ENCODE measurements around the gene MRPL22.
A peak's percentile ranks its signal among the peaks of the same experiment; 100 is the strongest.
"Not testable (repeated sequence)": the region's sequence is repeated elsewhere in the genome, so short reads cannot be mapped to it uniquely, and the experiment has no call there.

The MRPL22 gene

GRCh38 chr5:154989626-154990025 lies 48.8 kb downstream of the MRPL22 start:
- Histone ChIP-seq H3K36me3 (ENCODE audit: control insufficient read depth in 4 of 4, insufficient read depth in 4 of 4, low read length in 3 of 4) (no peaks in the 10 kb centered on the region), H3K27me3 (replicated peaks in 2 of 5; ENCODE audit: control insufficient read depth in 4 of 5, insufficient read depth in 5 of 5, low read length in 4 of 5) (no peaks in the 10 kb centered on the region), H3K4me1 (ENCODE audit: control extremely low read depth in 1 of 4, control insufficient read depth in 4 of 4, insufficient read depth in 4 of 4, low read length in 3 of 4) (peaks cover 0 to 13% (median 0%) of the 10 kb centered on the region in 4 experiments), H3K27ac (ENCODE audit: insufficient read depth in 1 of 2, low read depth in 1 of 2, low read length in 2 of 2, poor library complexity in 1 of 2, severe bottlenecking in 2 of 2) (no peak overlapping the region), H3K9me3 (ENCODE audit: control extremely low read depth in 1 of 5, control insufficient read depth in 4 of 5, insufficient read depth in 2 of 5, low read depth in 1 of 5, low read length in 4 of 5) (no peaks in the 10 kb centered on the region), H3K4me3 (ENCODE audit: control insufficient read depth in 1 of 7, extremely low read depth in 1 of 7, insufficient read depth in 4 of 7, low read depth in 2 of 7, low read length in 6 of 7) (no peak overlapping the region)
- CTCF ChIA-PET: interaction anchor here (1.8 kb wide), 1 partner anchor 13 kb away, joined by 7 read pairs; no protein-coding TSS in a partner anchor
- POLR2A ChIA-PET: interaction anchor here (0.7 kb wide), 1 partner anchor 29 kb away, joined by 3 read pairs; no protein-coding TSS in a partner anchor
- no peak for DNase-seq
- 100% methylated on average over 1 of the region's 2 CpGs for WGBS (ENCODE audit: insufficient coverage)

GRCh38 chr5:154993461-154993860 lies 52.6 kb downstream of the MRPL22 start:
- no CpG with 5 or more reads among the region's 2 CpGs for WGBS (ENCODE audit: insufficient coverage)
- no peaks in the 10 kb centered on the region for H3K9me3 ChIP-seq (ENCODE audit: control extremely low read depth in 1 of 5, control insufficient read depth in 4 of 5, insufficient read depth in 2 of 5, low read depth in 1 of 5, low read length in 4 of 5)
- peaks cover 0 to 19% (median 0%) of the 10 kb centered on the region in 4 experiments for H3K4me1 ChIP-seq (ENCODE audit: control extremely low read depth in 1 of 4, control insufficient read depth in 4 of 4, insufficient read depth in 4 of 4, low read length in 3 of 4)
- no peak overlapping the region for H3K4me3 ChIP-seq (ENCODE audit: control insufficient read depth in 1 of 7, extremely low read depth in 1 of 7, insufficient read depth in 4 of 7, low read depth in 2 of 7, low read length in 6 of 7)
- ChIA-PET POLR2A (no interaction called here), CTCF (interaction anchor here (0.7 kb wide), 1 partner anchor 21 kb away, joined by 5 read pairs; no protein-coding TSS in a partner anchor)
- H3K27ac ChIP-seq (ENCODE audit: insufficient read depth in 1 of 2, low read depth in 1 of 2, low read length in 2 of 2, poor library complexity in 1 of 2, severe bottlenecking in 2 of 2): no peak overlapping the region
- H3K27me3 ChIP-seq (replicated peaks in 2 of 5; ENCODE audit: control insufficient read depth in 4 of 5, insufficient read depth in 5 of 5, low read length in 4 of 5): no peaks in the 10 kb centered on the region
- peak; percentile 13 to 52 (median 46) for DNase-seq
- no peaks in the 10 kb centered on the region for H3K36me3 ChIP-seq (ENCODE audit: control insufficient read depth in 4 of 4, insufficient read depth in 4 of 4, low read length in 3 of 4)

- CTCF ChIA-PET: interaction anchor here (0.8 to 12.8 kb wide), 7 partner anchors 9 to 50 kb away, joined by 3 to 131 read pairs (median 6); no protein-coding TSS in a partner anchor
- POLR2A ChIA-PET: no interaction called here
- 86% methylated on average over 2 of the region's 4 CpGs for WGBS (ENCODE audit: insufficient coverage)
These were observed 54.8 kb downstream of the MRPL22 start for GRCh38 chr5:154995679-154996078.

GRCh38 chr5:154997746-154998145 lies 56.9 kb downstream of the MRPL22 start:
- H3K9me3 ChIP-seq (ENCODE audit: control extremely low read depth in 1 of 5, control insufficient read depth in 4 of 5, insufficient read depth in 2 of 5, low read depth in 1 of 5, low read length in 4 of 5): no peaks in the 10 kb centered on the region
- ChIA-PET POLR2A (no interaction called here), CTCF (interaction anchor here (1.4 to 12.8 kb wide), 2 partner anchors 14 to 26 kb away, joined by 5 to 131 read pairs; no protein-coding TSS in a partner anchor)
- H3K27me3 ChIP-seq (replicated peaks in 2 of 5; ENCODE audit: control insufficient read depth in 4 of 5, insufficient read depth in 5 of 5, low read length in 4 of 5): no peaks in the 10 kb centered on the region
- H3K27ac ChIP-seq (ENCODE audit: insufficient read depth in 1 of 2, low read depth in 1 of 2, low read length in 2 of 2, poor library complexity in 1 of 2, severe bottlenecking in 2 of 2): peak overlapping the region in 1 of 2 experiments; percentile 59
- peak overlapping the region in 2 of 7 experiments; percentile 28 to 33 for H3K4me3 ChIP-seq (ENCODE audit: control insufficient read depth in 1 of 7, extremely low read depth in 1 of 7, insufficient read depth in 4 of 7, low read depth in 2 of 7, low read length in 6 of 7)
- H3K4me1 ChIP-seq (ENCODE audit: control extremely low read depth in 1 of 4, control insufficient read depth in 4 of 4, insufficient read depth in 4 of 4, low read length in 3 of 4): peaks cover 0 to 16% (median 0%) of the 10 kb centered on the region in 4 experiments
- peak; percentile 50 to 82 (median 66) for DNase-seq
- H3K36me3 ChIP-seq (ENCODE audit: control insufficient read depth in 4 of 4, insufficient read depth in 4 of 4, low read length in 3 of 4): no peaks in the 10 kb centered on the region
- 21% methylated on average over 3 of the region's 5 CpGs for WGBS (ENCODE audit: insufficient coverage)

More at GRCh38 chr5:154995679-154996078, 54.8 kb downstream of the MRPL22 start:
- H3K9me3 ChIP-seq (ENCODE audit: control extremely low read depth in 1 of 5, control insufficient read depth in 4 of 5, insufficient read depth in 2 of 5, low read depth in 1 of 5, low read length in 4 of 5): no peaks in the 10 kb centered on the region
- no peak overlapping the region for H3K4me3 ChIP-seq (ENCODE audit: control insufficient read depth in 1 of 7, extremely low read depth in 1 of 7, insufficient read depth in 4 of 7, low read depth in 2 of 7, low read length in 6 of 7)
- H3K27me3 ChIP-seq (replicated peaks in 2 of 5; ENCODE audit: control insufficient read depth in 4 of 5, insufficient read depth in 5 of 5, low read length in 4 of 5): no peaks in the 10 kb centered on the region
- H3K4me1 ChIP-seq (ENCODE audit: control extremely low read depth in 1 of 4, control insufficient read depth in 4 of 4, insufficient read depth in 4 of 4, low read length in 3 of 4): peaks cover 0 to 16% (median 0%) of the 10 kb centered on the region in 4 experiments
- no peaks in the 10 kb centered on the region for H3K36me3 ChIP-seq (ENCODE audit: control insufficient read depth in 4 of 4, insufficient read depth in 4 of 4, low read length in 3 of 4)
- H3K27ac ChIP-seq (ENCODE audit: insufficient read depth in 1 of 2, low read depth in 1 of 2, low read length in 2 of 2, poor library complexity in 1 of 2, severe bottlenecking in 2 of 2): no peak overlapping the region
- DNase-seq: peak in 2 of 3 donors; percentile 16 to 28

- ChIA-PET CTCF (interaction anchor here (1.2 to 12.8 kb wide), 2 partner anchors 23 to 28 kb away, joined by 5 to 131 read pairs; no protein-coding TSS in a partner anchor), POLR2A (no interaction called here)
- DNase-seq: no peak
- Histone ChIP-seq H3K27ac (ENCODE audit: insufficient read depth in 1 of 2, low read depth in 1 of 2, low read length in 2 of 2, poor library complexity in 1 of 2, severe bottlenecking in 2 of 2) (no peak overlapping the region), H3K27me3 (replicated peaks in 2 of 5; ENCODE audit: control insufficient read depth in 4 of 5, insufficient read depth in 5 of 5, low read length in 4 of 5) (no peaks in the 10 kb centered on the region), H3K36me3 (ENCODE audit: control insufficient read depth in 4 of 4, insufficient read depth in 4 of 4, low read length in 3 of 4) (no peaks in the 10 kb centered on the region), H3K9me3 (ENCODE audit: control extremely low read depth in 1 of 5, control insufficient read depth in 4 of 5, insufficient read depth in 2 of 5, low read depth in 1 of 5, low read length in 4 of 5) (peaks cover 0 to 5% (median 0%) of the 10 kb centered on the region in 5 experiments), H3K4me1 (ENCODE audit: control extremely low read depth in 1 of 4, control insufficient read depth in 4 of 4, insufficient read depth in 4 of 4, low read length in 3 of 4) (peaks cover 0 to 10% (median 0%) of the 10 kb centered on the region in 4 experiments), H3K4me3 (ENCODE audit: control insufficient read depth in 1 of 7, extremely low read depth in 1 of 7, insufficient read depth in 4 of 7, low read depth in 2 of 7, low read length in 6 of 7) (no peak overlapping the region)
- WGBS (ENCODE audit: insufficient coverage): 100% methylated on average over 4 of the region's 5 CpGs
These were observed 59.0 kb downstream of the MRPL22 start for GRCh38 chr5:154999865-155000264.

- Histone ChIP-seq H3K27me3 (replicated peaks in 2 of 5; ENCODE audit: control insufficient read depth in 4 of 5, insufficient read depth in 5 of 5, low read length in 4 of 5) (no peaks in the 10 kb centered on the region), H3K4me1 (ENCODE audit: control extremely low read depth in 1 of 4, control insufficient read depth in 4 of 4, insufficient read depth in 4 of 4, low read length in 3 of 4) (peaks cover 0 to 10% (median 0%) of the 10 kb centered on the region in 4 experiments), H3K36me3 (ENCODE audit: control insufficient read depth in 4 of 4, insufficient read depth in 4 of 4, low read length in 3 of 4) (no peaks in the 10 kb centered on the region), H3K9me3 (ENCODE audit: control extremely low read depth in 1 of 5, control insufficient read depth in 4 of 5, insufficient read depth in 2 of 5, low read depth in 1 of 5, low read length in 4 of 5) (peaks cover 0 to 5% (median 0%) of the 10 kb centered on the region in 5 experiments), H3K4me3 (ENCODE audit: control insufficient read depth in 1 of 7, extremely low read depth in 1 of 7, insufficient read depth in 4 of 7, low read depth in 2 of 7, low read length in 6 of 7) (no peak overlapping the region), H3K27ac (ENCODE audit: insufficient read depth in 1 of 2, low read depth in 1 of 2, low read length in 2 of 2, poor library complexity in 1 of 2, severe bottlenecking in 2 of 2) (no peak overlapping the region)
- CTCF ChIA-PET: interaction anchor here (1.5 to 12.8 kb wide), 2 partner anchors 30 to 44 kb away, joined by 3 to 131 read pairs; no protein-coding TSS in a partner anchor
- 96% methylated on average over 4 of the region's 4 CpGs for WGBS (ENCODE audit: insufficient coverage)
- no peak for DNase-seq
- POLR2A ChIA-PET: no interaction called here
These were observed 60.6 kb downstream of the MRPL22 start for GRCh38 chr5:155001523-155001922.

GRCh38 chr5:155002722-155003121 lies 61.8 kb downstream of the MRPL22 start:
- H3K4me1 ChIP-seq (ENCODE audit: control extremely low read depth in 1 of 4, control insufficient read depth in 4 of 4, insufficient read depth in 4 of 4, low read length in 3 of 4); H3K36me3 ChIP-seq (ENCODE audit: control insufficient read depth in 4 of 4, insufficient read depth in 4 of 4, low read length in 3 of 4); H3K27me3 ChIP-seq (replicated peaks in 2 of 5; ENCODE audit: control insufficient read depth in 4 of 5, insufficient read depth in 5 of 5, low read length in 4 of 5); H3K9me3 ChIP-seq (ENCODE audit: control extremely low read depth in 1 of 5, control insufficient read depth in 4 of 5, insufficient read depth in 2 of 5, low read depth in 1 of 5, low read length in 4 of 5); POLR2A ChIA-PET; H3K27ac ChIP-seq (ENCODE audit: insufficient read depth in 1 of 2, low read depth in 1 of 2, low read length in 2 of 2, poor library complexity in 1 of 2, severe bottlenecking in 2 of 2); H3K4me3 ChIP-seq (ENCODE audit: control insufficient read depth in 1 of 7, extremely low read depth in 1 of 7, insufficient read depth in 4 of 7, low read depth in 2 of 7, low read length in 6 of 7); DNase-seq: not testable (repeated sequence)
- CTCF ChIA-PET: interaction anchor here (12.8 kb wide), 1 partner anchor 31 kb away, joined by 131 read pairs; no protein-coding TSS in a partner anchor
- 100% methylated on average over 1 of the region's 4 CpGs for WGBS (ENCODE audit: insufficient coverage)

Data from common myeloid progenitor, CD34-positive (primary cell).